HG03039 (cell line): ENCODE data around the gene KNDC1.

Source experiments
- ATAC-seq: cut with Tn5 transposase; IDR thresholded peaks from one replicate; pipeline ENCODE4 v1.9.1; 2021; ENCODE audit warnings: mild to moderate bottlenecking, moderate library complexity; ENCODE audit not compliant: unreplicated experiment

KNDC1 gene

GRCh38 chr10:133160826-133161471 is 930 bp downstream of the KNDC1 start:
- ATAC-seq = no peak

GRCh38 chr10:133161486-133162109 is 1.6 kb downstream of the KNDC1 start:
- ATAC-seq = no peak

- no peak for ATAC-seq
Observed at GRCh38 chr10:133162178-133162909, 2.3 kb downstream of the KNDC1 start.

- ATAC-seq = no peak
Observed at GRCh38 chr10:133162910-133163856, 3.2 kb downstream of the KNDC1 start.

- ATAC-seq = no peak
Observed at GRCh38 chr10:133163889-133164815, 4.1 kb downstream of the KNDC1 start.

GRCh38 chr10:133164816-133165555 is 5.0 kb downstream of the KNDC1 start:
- no peak for ATAC-seq

- ATAC-seq = no peak
Observed at GRCh38 chr10:133165556-133166503, 5.8 kb downstream of the KNDC1 start.

- ATAC-seq = no peak
Observed at GRCh38 chr10:133166504-133166827, 6.4 kb downstream of the KNDC1 start.

GRCh38 chr10:133166828-133167692 is 7.0 kb downstream of the KNDC1 start:
- ATAC-seq = no peak

GRCh38 chr10:133167693-133168616 is 7.9 kb downstream of the KNDC1 start:
- ATAC-seq = no peak

GRCh38 chr10:133168617-133169031 is 8.6 kb downstream of the KNDC1 start:
- no peak for ATAC-seq

GRCh38 chr10:133169173-133169947 is 9.3 kb downstream of the KNDC1 start:
- no peak for ATAC-seq

GRCh38 chr10:133170092-133170491 is 10.1 kb downstream of the KNDC1 start:
- ATAC-seq = no peak

- no peak for ATAC-seq
Observed at GRCh38 chr10:133173860-133174640, 14.0 kb downstream of the KNDC1 start.
